DMS53 treated with DMSO at 0.1 percent for 48 hours (cell line): ENCODE measurements around the gene CACNA1F.

Experiments
- DNase-seq: peaks from one replicate; lab custom pipeline; 2025; ENCODE audit not compliant: unreplicated experiment; lab: John Stamatoyannopoulos, UW

Gene CACNA1F

DNA sequence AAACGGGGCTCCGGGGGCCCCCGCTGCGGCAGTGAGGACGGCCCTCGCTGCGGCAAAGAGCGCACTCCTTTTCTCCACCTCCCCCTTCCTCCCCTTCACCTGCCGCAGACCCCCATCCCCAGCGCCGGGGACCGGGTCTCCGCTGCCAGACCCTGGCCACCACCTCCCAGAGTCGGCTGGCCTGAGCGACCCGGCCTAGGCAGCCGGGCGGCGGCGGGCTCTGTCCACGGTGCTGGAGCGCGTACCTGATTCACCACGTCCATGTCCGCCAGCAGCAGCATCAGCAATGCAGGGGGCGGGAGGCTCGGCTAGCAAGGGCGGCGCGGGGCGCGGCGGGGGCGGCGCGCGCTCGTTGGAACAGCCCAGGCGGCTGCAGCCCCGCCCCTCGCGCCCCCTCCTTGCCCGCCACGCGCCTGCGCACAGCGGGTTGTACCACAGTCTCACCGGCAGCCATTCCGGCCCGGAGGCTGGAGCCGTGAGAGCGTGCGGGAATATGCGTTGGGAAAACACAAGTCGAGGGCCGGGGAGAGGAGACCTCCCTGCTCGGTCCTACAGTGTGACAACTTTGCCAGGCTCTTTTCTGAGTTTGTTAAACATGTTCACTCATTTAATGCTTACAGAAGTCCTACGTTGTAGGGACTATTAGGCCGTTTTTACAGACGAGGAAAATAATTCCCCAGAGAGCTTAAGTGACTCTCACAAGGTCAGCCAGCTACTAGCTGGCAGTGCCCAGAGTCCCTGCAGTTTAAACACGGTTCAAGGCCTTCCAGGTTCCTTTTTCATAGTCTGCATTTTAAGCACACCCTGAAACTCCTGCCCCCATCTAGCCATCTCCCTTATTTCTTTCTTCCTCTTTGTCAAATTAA is 33.0 kb downstream of the CACNA1F start, which contains the start of gene SYP:
TSS of gene SYP (minus strand) at position 288 of the 866 bp plus-strand sequence. CDS start at position 281, 7 bp downstream.
- DNase-seq = peak; percentile 62

DNA sequence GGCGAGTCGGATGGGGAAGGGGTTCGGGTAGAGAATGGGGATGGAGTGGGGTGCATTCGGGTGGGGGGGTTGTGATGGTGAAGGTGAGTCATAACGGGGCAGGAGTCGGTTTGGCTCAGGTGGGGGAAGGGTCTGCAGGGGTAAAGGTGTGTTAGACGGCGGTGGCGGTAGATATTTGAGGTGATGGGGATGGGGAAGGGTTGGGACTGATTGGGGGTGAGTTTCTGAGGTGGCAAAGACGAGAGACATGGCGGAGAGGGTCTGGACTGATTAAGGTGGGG is 33.9 kb downstream of the CACNA1F start:
- DNase-seq = no peak

DNA sequence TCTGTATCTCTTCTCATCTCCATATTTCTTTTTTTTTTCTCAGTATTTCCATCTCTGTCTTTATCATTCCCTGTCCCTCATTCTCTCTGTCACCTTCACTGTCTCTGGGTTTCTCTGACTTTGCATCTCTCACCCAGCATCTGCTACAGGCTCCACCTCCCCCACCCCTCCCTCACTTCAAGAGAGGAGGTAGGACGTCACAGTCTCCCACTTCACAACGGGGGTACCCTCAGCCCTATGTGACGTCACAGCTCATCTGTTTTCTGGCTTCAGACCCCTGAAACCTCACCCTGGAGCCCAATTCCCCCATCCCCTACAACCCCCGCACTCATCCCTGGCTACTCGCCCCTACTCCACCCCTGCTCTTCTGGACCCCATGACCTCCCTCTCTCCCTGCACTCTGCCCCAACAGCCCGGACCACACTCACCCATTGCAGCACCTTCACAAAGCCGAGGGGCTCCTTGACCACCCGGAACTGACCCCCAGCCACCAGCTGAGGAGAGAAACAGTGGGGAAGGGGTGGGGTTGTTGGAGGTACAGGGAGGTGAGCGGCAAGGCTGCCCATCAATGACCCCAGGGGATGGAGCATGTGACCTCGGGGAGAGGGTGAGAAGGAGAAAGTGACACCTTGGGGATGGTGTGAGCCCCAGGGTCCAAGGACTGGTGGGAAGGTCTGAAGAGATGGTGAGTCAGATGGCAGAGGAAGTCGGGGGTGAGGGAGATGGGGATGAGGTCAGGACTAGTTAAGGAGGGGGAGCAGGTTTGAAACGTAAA is 34.4 kb downstream of the CACNA1F start:
- DNase-seq = no peak

- no peak for DNase-seq
Measured at GRCh38 chrX:49197543-49198087, 35.5 kb downstream of the CACNA1F start.

DNA sequence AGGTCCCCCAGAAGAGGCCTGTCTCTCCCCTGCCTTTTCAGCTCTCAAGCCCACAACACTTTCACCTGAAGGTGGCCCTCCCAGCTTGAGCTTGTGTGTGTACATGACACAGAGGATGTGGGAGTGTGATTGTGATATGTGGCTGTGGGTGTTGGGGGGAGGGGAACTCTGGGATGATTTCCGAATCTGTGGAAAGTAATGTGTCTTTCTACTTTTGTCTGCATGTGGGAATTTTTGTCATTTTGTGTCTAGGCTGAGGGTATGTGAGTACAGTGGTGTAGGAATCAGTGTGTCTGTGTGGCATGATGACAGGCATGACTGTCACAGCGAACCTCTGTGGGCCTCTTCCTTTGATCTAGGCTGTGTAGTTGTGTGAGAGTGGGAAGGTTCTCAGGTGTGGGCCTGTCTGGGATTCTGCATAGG is 39.6 kb downstream of the CACNA1F start:
- no peak for DNase-seq

- no peak for DNase-seq
Measured at GRCh38 chrX:49192722-49193328, 40.3 kb downstream of the CACNA1F start.

GRCh38 chrX:49191574-49192011 is 41.5 kb downstream of the CACNA1F start:
- peak; percentile 41 for DNase-seq

DNA sequence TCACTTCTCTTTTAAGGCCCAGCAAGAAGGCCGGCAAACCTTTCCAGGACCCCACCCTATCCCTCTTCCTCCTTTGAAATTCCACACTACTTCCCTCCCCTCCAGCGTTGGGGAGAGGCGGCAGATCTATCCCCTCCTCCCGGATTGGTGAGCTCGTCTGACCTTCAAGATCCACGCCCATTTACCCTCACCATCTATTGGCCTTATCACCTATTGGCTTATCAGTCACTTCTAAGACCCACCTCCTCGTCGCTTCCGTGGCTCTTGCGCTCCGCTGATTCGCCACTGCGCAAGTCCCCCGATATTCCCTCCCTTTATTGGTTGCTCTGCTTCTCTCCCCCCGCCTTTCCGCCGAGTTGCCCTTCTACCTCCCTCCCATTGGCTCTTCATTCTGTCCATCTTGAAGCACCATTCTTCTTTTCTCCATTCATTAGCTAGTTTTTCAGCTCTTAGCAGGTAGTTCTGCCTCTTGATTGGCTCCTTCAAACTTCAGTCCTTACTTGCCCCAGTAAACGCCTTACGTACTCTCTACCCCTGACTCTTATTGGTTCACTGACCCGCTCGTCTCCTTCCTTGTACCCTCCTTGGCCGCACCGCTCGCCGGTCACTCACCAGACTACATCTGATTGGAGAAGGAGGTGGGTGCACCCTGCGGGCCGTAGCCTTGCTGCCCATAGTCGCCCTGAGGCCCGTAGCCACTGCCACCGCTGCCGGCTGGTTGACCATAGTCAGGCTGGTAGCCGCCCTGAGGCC is 42.1 kb downstream of the CACNA1F start:
- DNase-seq = peak; percentile 100

- no peak for DNase-seq
Measured at GRCh38 chrX:49189606-49190005, 43.5 kb downstream of the CACNA1F start.

- no peak for DNase-seq
Measured at GRCh38 chrX:49188468-49189076, 44.6 kb downstream of the CACNA1F start.

DNA sequence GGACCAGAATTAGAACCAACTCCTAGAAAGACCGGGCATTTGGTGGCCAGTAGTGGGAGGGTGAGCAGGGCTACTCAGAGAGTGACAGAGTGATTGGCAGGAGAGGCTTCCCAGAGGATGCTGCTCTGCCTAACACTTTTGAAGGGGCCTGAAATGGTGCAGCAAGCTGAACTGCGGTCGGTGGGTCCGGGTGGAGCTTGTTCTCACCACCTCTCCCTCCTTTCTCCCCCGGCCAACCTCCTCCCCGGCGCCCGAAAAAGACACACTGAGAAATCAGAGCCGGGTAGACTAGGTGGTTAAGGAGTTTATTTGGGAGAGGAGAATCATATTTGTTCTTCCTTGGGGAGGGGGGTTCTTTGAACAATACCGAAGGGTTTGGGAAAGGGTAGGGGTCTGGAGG is 45.6 kb downstream of the CACNA1F start:
- no peak for DNase-seq

DNA sequence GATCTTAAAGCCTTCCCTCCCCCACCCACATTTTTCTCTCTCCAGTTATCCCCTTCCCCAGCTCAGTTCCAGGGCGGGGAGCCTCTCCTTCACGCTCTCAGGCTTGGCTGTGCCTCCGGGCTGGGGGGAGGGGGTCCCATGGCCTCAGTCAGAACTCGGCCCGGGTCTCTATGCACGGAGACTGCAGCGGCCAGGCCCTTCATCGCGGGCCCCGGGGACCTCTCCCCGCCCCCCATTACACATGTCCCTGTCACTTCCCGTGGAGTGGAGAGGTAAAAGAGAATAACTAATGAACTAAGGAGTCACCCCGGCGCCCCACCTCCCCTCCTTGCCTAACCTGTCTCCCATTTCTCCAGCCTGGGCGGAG is 46.1 kb downstream of the CACNA1F start:
- no peak for DNase-seq

- peak; percentile 66 for DNase-seq
Measured at GRCh38 chrX:49186125-49187027, 46.8 kb downstream of the CACNA1F start, which contains the start of gene PRICKLE3. PRICKLE3 (minus strand) TSS chrX:49186373; CDS start chrX:49186297, 76 bp downstream.

- peak; percentile 36 for DNase-seq
Measured at GRCh38 chrX:49184294-49185281, 48.6 kb downstream of the CACNA1F start.

GRCh38 chrX:49183701-49184281 is 49.3 kb downstream of the CACNA1F start:
- DNase-seq = no peak

DNA sequence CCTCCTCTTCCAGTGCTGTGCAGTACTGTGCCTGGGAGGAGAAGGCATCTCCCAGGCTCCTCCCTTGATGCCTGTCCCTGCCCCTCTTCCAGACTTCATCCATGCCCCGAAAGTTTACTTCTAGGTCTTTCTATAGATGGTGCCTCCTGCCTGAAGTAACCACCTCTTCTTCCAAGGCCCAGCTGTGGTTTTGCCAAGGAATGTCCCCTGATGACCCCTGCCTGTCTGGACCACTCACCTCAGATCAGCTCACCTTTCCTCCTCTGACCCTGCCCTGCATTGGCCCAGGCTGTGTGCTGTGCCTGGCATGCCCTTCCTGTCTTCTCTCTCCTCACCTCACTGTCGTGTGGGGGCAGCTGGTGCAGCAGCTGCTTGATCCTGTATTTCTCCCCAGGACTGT is 53.8 kb downstream of the CACNA1F start:
- DNase-seq = no peak

DNA sequence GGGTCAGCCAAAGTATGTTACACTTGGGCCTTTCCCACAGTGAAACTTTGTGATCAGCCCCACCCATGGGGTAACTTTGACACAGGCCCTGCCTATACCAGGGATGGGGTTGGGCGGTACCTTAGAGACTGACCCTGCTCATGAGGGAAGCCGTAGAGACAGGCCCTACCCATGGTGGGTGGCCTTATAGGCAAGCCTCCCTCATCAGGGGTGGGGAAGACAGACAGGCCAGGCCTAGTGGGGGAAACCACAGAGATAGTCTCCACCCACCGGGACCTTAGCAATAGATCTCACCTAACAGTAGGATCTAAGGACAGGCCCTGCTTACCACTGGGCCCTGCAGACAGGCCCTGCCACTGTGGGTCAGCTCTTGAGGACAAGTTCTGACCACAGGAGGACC is 54.6 kb downstream of the CACNA1F start:
- DNase-seq = no peak
